Measurements from ENCODE around the gene ITPR1.

The ITPR1 gene

GRCh38 chr3:4797201-4797705 is 304.1 kb downstream of the ITPR1 start:
- no peak for DNase-seq

GRCh38 chr3:4799266-4800256 is 306.4 kb downstream of the ITPR1 start:
- DNase-seq, result no peak

GRCh38 chr3:4800595-4800994 is 307.4 kb downstream of the ITPR1 start:
- no peak for DNase-seq

GRCh38 chr3:4801892-4802291 is 308.7 kb downstream of the ITPR1 start:
- DNase-seq, result no peak

- DNase-seq, result no peak
Measured at GRCh38 chr3:4802903-4803302, 309.8 kb downstream of the ITPR1 start.

- no peak for DNase-seq
Measured at GRCh38 chr3:4804161-4805058, 311.3 kb downstream of the ITPR1 start.

GRCh38 chr3:4805662-4806061 is 312.5 kb downstream of the ITPR1 start:
- no peak for DNase-seq

GRCh38 chr3:4806535-4807108 is 313.5 kb downstream of the ITPR1 start:
- no peak for DNase-seq

GRCh38 chr3:4807381-4808280 is 314.5 kb downstream of the ITPR1 start:
- no peak for DNase-seq

- no peak for DNase-seq
Measured at GRCh38 chr3:4808637-4809036, 315.5 kb downstream of the ITPR1 start.

- no peak for DNase-seq
Measured at GRCh38 chr3:4809922-4810321, 316.8 kb downstream of the ITPR1 start.

GRCh38 chr3:4812591-4812990 is 319.4 kb downstream of the ITPR1 start:
- no peak for DNase-seq

GRCh38 chr3:4813909-4814304 is 320.8 kb downstream of the ITPR1 start:
- no peak for DNase-seq

- DNase-seq, result no peak
Measured at GRCh38 chr3:4814305-4814903, 321.3 kb downstream of the ITPR1 start.

- DNase-seq, result no peak
Measured at GRCh38 chr3:4814904-4815574, 321.9 kb downstream of the ITPR1 start.

GRCh38 chr3:4816306-4816705 is 323.2 kb downstream of the ITPR1 start:
- no peak for DNase-seq

- no peak for DNase-seq
Measured at GRCh38 chr3:4816718-4817117, 323.6 kb downstream of the ITPR1 start.

- no peak for DNase-seq
Measured at GRCh38 chr3:4817128-4817527, 324.0 kb downstream of the ITPR1 start.

GRCh38 chr3:4818164-4818563 is 325.0 kb downstream of the ITPR1 start:
- DNase-seq, result no peak

GRCh38 chr3:4818986-4819693 is 326.0 kb downstream of the ITPR1 start:
- no peak for DNase-seq
